ENCODE results near the gene ROGDI. TPM values are rescaled to one million over a fixed set of nuclear protein-coding genes. Genes with fewer than 3 reads are reported as not detected.

Gene ROGDI
- polyA plus RNA-seq, 2 of the 4 experiments (the other 2 are of a cell fraction), result 7.2 to 15.1 TPM

DNA sequence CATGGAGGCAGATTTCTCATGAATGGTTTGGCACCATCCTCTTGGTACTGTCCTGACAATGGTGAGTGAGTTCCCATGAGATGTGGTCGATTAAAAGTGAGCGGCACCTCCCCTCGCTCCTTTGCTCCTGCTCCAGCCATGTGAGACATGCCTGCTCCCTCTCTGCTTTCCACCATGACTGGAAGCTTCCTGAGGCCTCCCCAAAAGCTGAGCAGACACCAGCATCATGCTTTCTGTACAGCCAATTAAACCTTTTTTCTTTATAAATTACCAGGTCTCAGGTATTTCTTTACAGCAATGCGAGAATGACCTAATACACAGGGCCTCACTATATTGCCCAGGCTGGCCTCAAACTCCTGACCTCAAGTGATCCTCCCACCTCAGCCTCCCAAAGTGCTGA is 47.6 kb downstream of the ROGDI start:
- CTCF ChIA-PET, result no interaction called here
- peaks cover 2% of the 10 kb centered on the region; the same call in 1 of the 3 replicates for H3K9me3 ChIP-seq

GRCh38 chr16:4753227-4753626 is 49.2 kb downstream of the ROGDI start:
- WGBS (ENCODE audit: missing lambda C conversion rate), result 90% methylated on average over 11 of the region's 11 CpGs
- Histone ChIP-seq H3K4me3 (no peak overlapping the region), H3K9me3 (peaks cover 2% of the 10 kb centered on the region; the same call in 1 of the 3 replicates), H3K4me1 (no peaks in the 10 kb centered on the region), H3K4me2 (no peak overlapping the region), H3K27ac (no peak overlapping the region)
- FAIRE-seq (no peak), DNase-seq (ENCODE audit: low read depth in 1 of 2, low spot score in 1 of 2) (no peak), ATAC-seq (no peak)
- TF ChIP-seq FOSB (CRISPR knock-in tag; IDR thresholded peaks at IDR 0.05) (no peak), JUNB (IDR thresholded peaks at IDR 0.05) (no peak), MAFK (IDR thresholded peaks at IDR 0.05; ENCODE audit: partially characterized antibody) (no peak), RAD21 (conservative IDR thresholded peaks at IDR 0.05 in 1 of 2, IDR thresholded peaks at IDR 0.05 in 1 of 2) (no peak), CBX8 (IDR thresholded peaks at IDR 0.05) (no peak), GATA3 (IDR thresholded peaks at IDR 0.05; ENCODE audit: borderline replicate concordance) (no peak), SREBF2 (IDR thresholded peaks at IDR 0.05) (no peak), POLR2A (IDR thresholded peaks at IDR 0.05; ENCODE audit: low read length) (no peak), ZSCAN20 (CRISPR knock-in tag; IDR thresholded peaks at IDR 0.05) (no peak), E2F6 (IDR thresholded peaks at IDR 0.05; ENCODE audit: borderline replicate concordance, low read depth) (no peak), HEYL (CRISPR knock-in tag; IDR thresholded peaks at IDR 0.05) (no peak), MAZ (IDR thresholded peaks at IDR 0.05; ENCODE audit: borderline replicate concordance, low read depth, low read length) (no peak), HDAC2 (IDR thresholded peaks at IDR 0.05) (no peak), POLR2AphosphoS2 (conservative IDR thresholded peaks at IDR 0.05; ENCODE audit: low read length) (no peak), ZC3H11A (IDR thresholded peaks at IDR 0.05) (no peak), ZFP36 (IDR thresholded peaks at IDR 0.05; ENCODE audit: borderline replicate concordance, partially characterized antibody) (no peak), HOXA7 (CRISPR knock-in tag; IDR thresholded peaks at IDR 0.05) (no peak)
- TF ChIP-seq, protein P1, sequence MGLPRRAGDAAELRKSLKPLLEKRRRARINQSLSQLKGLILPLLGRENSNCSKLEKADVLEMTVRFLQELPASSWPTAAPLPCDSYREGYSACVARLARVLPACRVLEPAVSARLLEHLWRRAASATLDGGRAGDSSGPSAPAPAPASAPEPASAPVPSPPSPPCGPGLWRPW (IDR thresholded peaks at IDR 0.05), result no peak
- TF ChIP-seq, protein P2, sequence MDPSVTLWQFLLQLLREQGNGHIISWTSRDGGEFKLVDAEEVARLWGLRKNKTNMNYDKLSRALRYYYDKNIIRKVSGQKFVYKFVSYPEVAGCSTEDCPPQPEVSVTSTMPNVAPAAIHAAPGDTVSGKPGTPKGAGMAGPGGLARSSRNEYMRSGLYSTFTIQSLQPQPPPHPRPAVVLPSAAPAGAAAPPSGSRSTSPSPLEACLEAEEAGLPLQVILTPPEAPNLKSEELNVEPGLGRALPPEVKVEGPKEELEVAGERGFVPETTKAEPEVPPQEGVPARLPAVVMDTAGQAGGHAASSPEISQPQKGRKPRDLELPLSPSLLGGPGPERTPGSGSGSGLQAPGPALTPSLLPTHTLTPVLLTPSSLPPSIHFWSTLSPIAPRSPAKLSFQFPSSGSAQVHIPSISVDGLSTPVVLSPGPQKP (IDR thresholded peaks at IDR 0.05; ENCODE audit: low read depth, low read length), result no peak
- POLR2A ChIA-PET, result no interaction called here
- CTCF ChIA-PET, result no interaction called here

More for the DNA sequence above, 47.6 kb downstream of the ROGDI start:
- DNase-seq (ENCODE audit: low read depth in 1 of 2, low spot score in 1 of 2), result no peak
- H3K4me1 ChIP-seq, result no peaks in the 10 kb centered on the region
- WGBS (ENCODE audit: missing lambda C conversion rate), result 97% methylated on average over 4 of the region's 4 CpGs
- POLR2A ChIA-PET, result no interaction called here
- no peak for FAIRE-seq
- no peak overlapping the region for H3K4me3 ChIP-seq
- H3K27ac ChIP-seq, result no peak overlapping the region
- no peak overlapping the region for H3K4me2 ChIP-seq
- no peak for TF ChIP-seq HOXB5 (CRISPR knock-in tag; IDR thresholded peaks at IDR 0.05)
- no peak for TF ChIP-seq NPAS2 (CRISPR knock-in tag; IDR thresholded peaks at IDR 0.05; ENCODE audit: borderline replicate concordance)
- no peak for TF ChIP-seq EHF (CRISPR knock-in tag; IDR thresholded peaks at IDR 0.05)
- no peak for TF ChIP-seq CBX2 (IDR thresholded peaks at IDR 0.05; ENCODE audit: borderline replicate concordance, low read depth)
- TF ChIP-seq MAFK (IDR thresholded peaks at IDR 0.05; ENCODE audit: partially characterized antibody), result no peak
- no peak for TF ChIP-seq HDAC2 (IDR thresholded peaks at IDR 0.05)
- no peak for TF ChIP-seq BHLHE40 (IDR thresholded peaks at IDR 0.05; ENCODE audit: low read depth, low read length)
- TF ChIP-seq, protein P3, sequence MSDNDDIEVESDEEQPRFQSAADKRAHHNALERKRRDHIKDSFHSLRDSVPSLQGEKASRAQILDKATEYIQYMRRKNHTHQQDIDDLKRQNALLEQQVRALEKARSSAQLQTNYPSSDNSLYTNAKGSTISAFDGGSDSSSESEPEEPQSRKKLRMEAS (IDR thresholded peaks at IDR 0.05), result no peak
- no peak for TF ChIP-seq SMC3 (IDR thresholded peaks at IDR 0.05)
- no peak for TF ChIP-seq REST (IDR thresholded peaks at IDR 0.05)
- no peak for TF ChIP-seq KDM1A (IDR thresholded peaks at IDR 0.05; ENCODE audit: low read depth)
- no peak for ATAC-seq

Measured in A549 (cell line).